Adipose tissue (tissue), 3 donors: Measurements from ENCODE around the gene MYH8. TPM values are rescaled to one million over a fixed set of nuclear protein-coding genes. Genes with fewer than 3 reads are reported as not detected.

Experiments used
- H3K27ac ChIP-seq: one replicate; pipeline ENCODE4 v1.5.1; 2013; ENCODE audit warnings: low read depth, low read length
- WGBS, 3 donors: extraction: QIAGEN DNeasy Blood & Tissue Kit; methylation state at CpG; one replicate each; pipeline ENCODE4 v1.1.7; 2013; 5-methylcytosine and 5-hydroxymethylcytosine counted together
- polyA plus RNA-seq, 3 donors: library from polyadenylated mRNA; stranded (reverse); fragments of 200-250 nt; gene quantifications; one replicate each; pipeline ENCODE4 v1.2.3, GENCODE V29; 2013
- donor health status: healthy with polysubstance abuse.
- donor health status: Bipolar disorder and iron deficiency.
- donor health status: healthy.

The MYH8 gene
- polyA plus RNA-seq, 3 donors = not detected

- 80 to 83% (median 82%) methylated on average over 6 of the region's 6 CpGs for WGBS, 3 donors
- no peak overlapping the region for H3K27ac ChIP-seq
Observed at GRCh38 chr17:10394201-10394887, 27.4 kb downstream of the MYH8 start.

DNA sequence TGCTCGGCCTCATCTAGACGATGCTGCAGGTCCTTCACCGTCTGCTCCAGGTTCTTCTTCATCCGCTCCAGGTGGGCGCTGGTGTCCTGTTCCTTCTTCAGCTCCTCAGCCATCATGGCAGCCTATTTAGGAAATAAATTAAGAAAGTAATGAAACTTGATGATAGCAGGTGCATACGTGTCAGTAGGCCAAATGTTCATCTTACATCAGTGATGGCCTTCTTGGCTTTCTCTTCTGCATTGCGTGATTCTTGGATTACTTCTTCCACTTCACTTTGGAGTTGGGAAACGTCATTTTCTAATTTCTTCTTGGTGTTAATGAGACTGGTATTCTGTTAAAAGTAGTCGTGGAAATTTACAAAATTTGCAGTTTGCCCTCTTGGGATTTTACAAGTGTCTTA is 28.9 kb downstream of the MYH8 start:
- 73 to 85% (median 84%) methylated on average over 9 of the region's 9 CpGs for WGBS, 3 donors
- no peak overlapping the region for H3K27ac ChIP-seq

GRCh38 chr17:10385871-10386270 is 35.9 kb downstream of the MYH8 start:
- WGBS, 3 donors = 54 to 71% (median 63%) methylated on average over 6 of the region's 6 CpGs
- no peak overlapping the region for H3K27ac ChIP-seq

DNA sequence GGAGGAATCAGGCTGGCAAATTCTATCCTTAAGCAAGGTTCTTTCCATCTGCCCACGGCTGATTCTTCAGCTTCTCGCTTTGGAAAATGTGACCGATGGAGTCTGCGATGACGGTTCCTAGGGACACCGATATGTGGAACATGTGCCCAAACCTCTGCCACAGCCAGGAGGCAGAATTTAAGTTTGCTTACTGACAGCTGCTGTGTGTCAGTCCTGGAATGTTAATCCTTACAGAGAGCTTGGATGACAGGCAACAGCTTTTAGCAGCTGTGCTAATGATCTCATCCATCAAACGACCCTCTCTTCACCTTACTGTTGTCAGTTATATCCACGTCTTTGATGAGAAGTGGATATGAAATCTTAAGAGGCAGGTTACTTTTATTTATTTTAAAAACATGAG is 37.6 kb downstream of the MYH8 start:
- WGBS, 3 donors = 32 to 58% (median 40%) methylated on average over 8 of the region's 8 CpGs
- no peak overlapping the region for H3K27ac ChIP-seq

DNA sequence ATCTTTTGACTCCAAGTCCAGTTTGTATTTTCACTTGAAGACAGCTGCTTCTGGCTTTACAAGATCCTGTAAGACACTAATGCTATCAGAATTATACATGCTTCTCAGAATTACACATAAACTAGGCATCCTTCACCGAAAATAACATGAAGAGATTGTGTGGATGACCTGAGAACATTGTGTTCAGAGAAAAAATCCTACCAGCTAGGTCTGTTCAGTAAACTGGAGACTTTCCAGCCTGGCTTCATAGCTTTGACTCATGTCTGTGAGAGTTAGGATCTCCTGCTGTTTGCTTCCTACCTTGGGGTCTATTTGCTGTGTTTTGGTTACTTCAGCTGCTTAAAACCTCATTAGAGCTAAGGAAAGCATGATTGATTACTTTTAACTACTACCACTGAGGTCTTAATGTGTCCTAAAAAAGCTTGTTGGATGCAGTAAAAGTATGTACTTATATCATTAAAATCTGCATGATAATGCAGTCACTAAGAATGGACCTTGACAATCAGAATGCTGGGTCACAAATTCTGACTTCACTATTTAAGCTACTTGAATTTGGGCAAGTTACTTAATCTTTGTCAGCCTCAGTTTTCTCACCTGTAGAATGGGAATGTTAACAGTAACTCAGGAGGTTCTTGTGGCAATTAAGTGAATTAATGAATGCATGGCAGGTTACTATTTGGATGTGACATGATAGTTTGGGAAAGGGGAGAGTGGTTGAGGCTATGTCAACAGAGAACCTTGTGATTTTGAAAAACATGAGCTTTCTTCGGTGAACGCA is 40.9 kb downstream of the MYH8 start:
- no peak overlapping the region for H3K27ac ChIP-seq
- 65 to 80% (median 79%) methylated on average over 3 of the region's 3 CpGs for WGBS, 3 donors

GRCh38 chr17:10372906-10373305 is 48.8 kb downstream of the MYH8 start, which contains the start of gene MYH13:
Gene MYH13, minus strand, starts transcription at chr17:10373006. Its CDS starts 8,476 bp downstream, at chr17:10364530.
- H3K27ac ChIP-seq = no peak within 1 kb of the TSS
- WGBS, 3 donors = 68 to 81% (median 81%) methylated on average over 5 of the region's 5 CpGs

DNA sequence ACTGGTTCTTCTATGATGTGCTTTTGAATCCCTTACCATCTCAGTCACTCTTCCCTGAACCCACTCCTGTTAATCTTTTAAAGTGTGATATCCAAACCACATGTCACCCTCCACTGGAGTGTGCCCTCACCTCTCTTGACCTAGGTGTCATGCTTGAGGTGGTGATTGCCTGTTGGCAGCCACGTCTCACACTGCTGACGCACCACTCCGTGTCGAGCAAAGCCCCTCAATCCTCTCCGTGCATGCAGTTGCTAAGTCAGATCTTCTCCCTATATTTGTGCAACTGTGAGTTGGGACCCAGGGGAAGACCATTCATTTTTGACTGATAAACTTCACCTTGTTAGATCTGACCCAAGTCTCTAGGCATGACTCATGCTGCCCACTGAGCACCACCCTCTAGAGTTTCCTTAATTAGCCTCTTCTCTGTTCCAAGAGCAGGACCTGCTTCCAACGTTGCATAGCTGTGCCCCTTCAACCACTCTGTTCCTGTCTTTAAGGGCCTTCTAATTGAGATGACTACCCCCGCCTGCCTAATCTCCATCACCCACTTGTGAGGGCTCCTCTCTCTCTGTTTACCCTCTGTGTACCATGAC is 51.6 kb downstream of the MYH8 start:
- no peak overlapping the region for H3K27ac ChIP-seq
- WGBS, 3 donors = 66 to 81% (median 78%) methylated on average over 7 of the region's 7 CpGs

- 56 to 94% (median 84%) methylated on average over 1 of the region's 1 CpG for WGBS, 3 donors
- no peak overlapping the region for H3K27ac ChIP-seq
Observed at GRCh38 chr17:10369239-10369638, 52.5 kb downstream of the MYH8 start.

GRCh38 chr17:10368561-10368960 is 53.2 kb downstream of the MYH8 start:
- WGBS, 3 donors = 82 to 91% (median 86%) methylated on average over 3 of the region's 3 CpGs
- no peak overlapping the region for H3K27ac ChIP-seq

- no peak overlapping the region for H3K27ac ChIP-seq
Observed at GRCh38 chr17:10360578-10360977, 61.2 kb downstream of the MYH8 start.

DNA sequence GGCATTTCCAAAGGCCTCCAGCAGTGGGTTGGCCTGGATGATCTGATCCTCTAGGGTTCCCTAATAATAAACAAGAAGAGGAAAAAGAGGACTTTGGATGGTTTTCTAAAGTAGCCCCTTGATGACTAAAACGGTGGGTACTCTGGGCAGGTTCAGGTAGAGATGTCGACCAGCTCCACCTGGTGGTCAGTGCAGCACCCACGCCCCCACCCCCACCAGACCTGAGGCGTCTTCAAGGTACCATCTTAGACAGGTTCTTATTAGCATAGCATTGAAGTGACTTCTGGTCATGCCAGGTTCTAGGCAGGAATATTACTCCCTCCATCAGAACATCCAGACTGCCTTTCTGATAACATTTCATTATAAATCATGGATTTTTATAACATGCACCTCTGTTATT is 64.0 kb downstream of the MYH8 start:
- no peak overlapping the region for H3K27ac ChIP-seq
- 15 to 17% (median 17%) methylated on average over 4 of the region's 4 CpGs for whole genome bisulfite sequencing, 3 donors

DNA sequence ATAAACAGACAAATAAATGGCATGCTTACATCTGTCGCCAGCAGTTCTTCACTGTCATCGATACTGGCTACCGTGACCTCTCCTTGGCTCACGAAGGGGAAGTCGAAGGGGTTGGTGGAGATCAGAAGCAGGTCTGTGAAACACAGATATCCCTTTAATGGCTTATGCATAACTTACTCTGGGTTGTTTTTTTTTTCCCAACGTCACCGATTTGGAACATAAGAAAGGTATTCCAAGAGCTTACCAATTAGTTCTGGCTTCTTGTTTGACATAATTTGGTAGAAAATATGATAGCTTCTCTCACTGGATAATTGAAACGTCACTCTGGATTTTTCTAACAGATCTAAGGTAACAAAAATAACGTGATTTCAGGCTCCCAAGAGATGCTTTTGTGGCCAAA is 67.1 kb downstream of the MYH8 start:
- 65 to 73% (median 69%) methylated on average over 9 of the region's 9 CpGs for WGBS, 3 donors
- no peak overlapping the region for H3K27ac ChIP-seq

- H3K27ac ChIP-seq = no peak overlapping the region
Observed at GRCh38 chr17:10352893-10353292, 68.9 kb downstream of the MYH8 start.

DNA sequence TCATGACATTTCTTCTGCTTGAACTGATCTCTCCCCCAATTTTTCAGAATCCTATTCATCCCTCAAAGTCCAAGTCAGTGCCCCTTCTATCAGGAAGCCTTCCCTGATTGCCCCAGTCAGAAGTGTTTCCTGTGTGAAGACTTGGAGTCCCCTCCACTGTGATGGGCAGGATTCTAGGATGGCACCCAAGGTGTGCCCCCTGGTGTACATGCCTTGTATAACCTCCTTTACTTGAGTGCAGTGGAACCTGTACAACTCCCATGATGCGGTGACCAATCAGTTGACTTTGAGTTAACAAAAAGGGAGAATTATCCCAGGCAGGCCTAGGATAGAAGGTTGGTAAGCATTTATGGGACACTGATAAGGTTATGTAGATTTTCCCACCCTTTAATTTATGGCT is 72.3 kb downstream of the MYH8 start:
- 91 to 96% (median 92%) methylated on average over 1 of the region's 1 CpG for WGBS, 3 donors

DNA sequence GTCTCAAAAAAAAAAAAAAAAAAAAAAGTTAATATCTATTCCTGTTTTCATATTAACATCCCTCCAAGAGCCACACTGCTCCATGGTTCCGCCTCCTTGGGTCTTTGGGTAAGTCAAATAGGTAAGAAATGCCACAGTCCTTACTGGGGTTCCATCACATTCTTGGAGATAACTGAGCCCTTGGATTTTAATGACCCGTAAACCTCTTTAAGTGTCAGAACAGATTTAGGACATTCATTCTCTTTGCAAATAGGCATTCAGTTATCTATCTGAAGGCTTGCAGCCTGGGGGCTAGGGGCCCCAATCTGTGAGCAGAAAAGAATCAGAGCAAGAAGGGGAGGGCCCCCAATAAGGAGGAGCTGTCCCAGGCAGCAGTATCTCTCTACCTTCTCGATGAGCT is 76.9 kb downstream of the MYH8 start:
- no peak overlapping the region for H3K27ac ChIP-seq
- 85 to 95% (median 93%) methylated on average over 3 of the region's 3 CpGs for WGBS, 3 donors

More for the DNA sequence above, 72.3 kb downstream of the MYH8 start:
- no peak overlapping the region for H3K27ac ChIP-seq

Other genes starting within 250 kb of the MYH8 start
- 10 to 100 TPM in 2 of 3 donors, 1 to 10 TPM in 1; 2.5 to 88.1 (median 16.4) TPM for gene GAS7, start 223.3 kb downstream of the MYH8 start, polyA plus RNA-seq
- gene MYH13, start 48.9 kb downstream of the MYH8 start, polyA plus RNA-seq = under 1 TPM in 1 of 3 donors, not detected in 2; 0.01 TPM
- gene MYH4, start 47.6 kb upstream of the MYH8 start, polyA plus RNA-seq = not detected
- under 1 TPM in 2 of 3 donors, not detected in 1; 0.05 to 0.06 TPM for gene MYH1, start 96.6 kb upstream of the MYH8 start, polyA plus RNA-seq
- under 1 TPM in 2 of 3 donors, not detected in 1; 0.07 to 0.33 TPM for gene MYH2, start 127.7 kb upstream of the MYH8 start, polyA plus RNA-seq
- 1 to 10 TPM; 1.1 to 3.0 (median 2.6) TPM for gene MYH3, start 235.4 kb upstream of the MYH8 start, polyA plus RNA-seq